ENCODE data around the gene PYGM.

- TF ChIP-seq CTCF (IDR thresholded peaks at IDR 0.05; ENCODE audit: insufficient read depth, low read length) (peak; percentile 73), SPI1 (IDR thresholded peaks at IDR 0.05; ENCODE audit: borderline replicate concordance, low read depth) (no peak)
Measured at GRCh38 chr11:64723117-64723906, 36.5 kb downstream of the PYGM start, which contains the start of gene NRXN2.

All from HL-60 (cell line).